ENCODE data around the gene FALEC.

DNA sequence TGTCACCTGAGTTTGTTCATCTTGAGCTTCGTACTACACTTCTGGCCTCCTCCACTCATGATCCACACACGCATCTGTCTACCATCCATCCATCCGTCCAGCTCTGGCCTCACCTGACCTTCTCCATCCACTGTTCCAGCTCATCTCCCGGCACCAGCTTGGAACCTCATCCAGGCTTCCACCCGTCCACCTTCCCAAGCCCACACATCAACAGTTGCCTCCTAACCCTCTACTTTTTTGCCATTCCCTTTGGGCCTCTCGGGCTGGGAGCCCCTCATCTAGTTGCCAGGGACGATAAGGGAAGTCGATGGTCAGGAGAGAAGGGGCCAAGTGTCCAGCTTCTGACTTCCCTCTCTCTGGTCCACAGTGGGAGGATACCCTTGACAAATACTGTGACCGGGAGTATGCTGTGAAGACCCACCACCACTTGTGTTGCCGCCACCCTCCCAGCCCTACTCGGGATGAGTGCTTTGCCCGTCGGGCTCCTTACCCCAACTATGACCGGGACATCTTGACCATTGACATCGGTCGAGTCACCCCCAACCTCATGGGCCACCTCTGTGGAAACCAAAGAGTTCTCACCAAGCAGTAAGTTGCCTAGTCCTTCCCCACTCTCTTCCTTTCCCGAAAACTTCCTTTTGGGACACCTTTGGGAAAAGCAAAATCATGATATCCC, 3.4 kb upstream of the FALEC start:
- TF ChIP-seq, protein P1, sequence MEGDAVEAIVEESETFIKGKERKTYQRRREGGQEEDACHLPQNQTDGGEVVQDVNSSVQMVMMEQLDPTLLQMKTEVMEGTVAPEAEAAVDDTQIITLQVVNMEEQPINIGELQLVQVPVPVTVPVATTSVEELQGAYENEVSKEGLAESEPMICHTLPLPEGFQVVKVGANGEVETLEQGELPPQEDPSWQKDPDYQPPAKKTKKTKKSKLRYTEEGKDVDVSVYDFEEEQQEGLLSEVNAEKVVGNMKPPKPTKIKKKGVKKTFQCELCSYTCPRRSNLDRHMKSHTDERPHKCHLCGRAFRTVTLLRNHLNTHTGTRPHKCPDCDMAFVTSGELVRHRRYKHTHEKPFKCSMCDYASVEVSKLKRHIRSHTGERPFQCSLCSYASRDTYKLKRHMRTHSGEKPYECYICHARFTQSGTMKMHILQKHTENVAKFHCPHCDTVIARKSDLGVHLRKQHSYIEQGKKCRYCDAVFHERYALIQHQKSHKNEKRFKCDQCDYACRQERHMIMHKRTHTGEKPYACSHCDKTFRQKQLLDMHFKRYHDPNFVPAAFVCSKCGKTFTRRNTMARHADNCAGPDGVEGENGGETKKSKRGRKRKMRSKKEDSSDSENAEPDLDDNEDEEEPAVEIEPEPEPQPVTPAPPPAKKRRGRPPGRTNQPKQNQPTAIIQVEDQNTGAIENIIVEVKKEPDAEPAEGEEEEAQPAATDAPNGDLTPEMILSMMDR (IDR thresholded peaks at IDR 0.05), result no peak
- no peak for TF ChIP-seq POLR2A (IDR thresholded peaks at IDR 0.05)

All from right lobe of liver (tissue), 4 donors.